ENCODE results near the gene CRYZL1.

DNA sequence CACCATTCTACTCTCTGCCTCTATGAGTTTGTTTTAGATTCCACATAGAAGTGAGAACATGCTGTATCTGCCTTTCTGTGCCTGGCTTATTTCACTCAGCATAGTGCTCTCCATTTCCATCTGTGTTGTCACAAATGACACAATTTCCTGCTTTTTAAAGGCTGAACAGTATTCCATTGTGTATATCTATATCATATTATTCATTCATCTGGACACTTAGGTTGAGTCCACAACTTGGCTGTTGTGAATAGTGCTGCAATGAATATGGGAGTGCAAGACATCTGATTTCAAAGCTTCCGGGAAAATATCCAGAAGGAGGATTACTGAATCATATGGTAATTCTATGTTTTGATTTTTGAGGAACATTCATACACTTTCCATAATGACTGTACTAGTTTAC, 33.0 kb downstream of the CRYZL1 start:
- TF ChIP-seq, protein P1, sequence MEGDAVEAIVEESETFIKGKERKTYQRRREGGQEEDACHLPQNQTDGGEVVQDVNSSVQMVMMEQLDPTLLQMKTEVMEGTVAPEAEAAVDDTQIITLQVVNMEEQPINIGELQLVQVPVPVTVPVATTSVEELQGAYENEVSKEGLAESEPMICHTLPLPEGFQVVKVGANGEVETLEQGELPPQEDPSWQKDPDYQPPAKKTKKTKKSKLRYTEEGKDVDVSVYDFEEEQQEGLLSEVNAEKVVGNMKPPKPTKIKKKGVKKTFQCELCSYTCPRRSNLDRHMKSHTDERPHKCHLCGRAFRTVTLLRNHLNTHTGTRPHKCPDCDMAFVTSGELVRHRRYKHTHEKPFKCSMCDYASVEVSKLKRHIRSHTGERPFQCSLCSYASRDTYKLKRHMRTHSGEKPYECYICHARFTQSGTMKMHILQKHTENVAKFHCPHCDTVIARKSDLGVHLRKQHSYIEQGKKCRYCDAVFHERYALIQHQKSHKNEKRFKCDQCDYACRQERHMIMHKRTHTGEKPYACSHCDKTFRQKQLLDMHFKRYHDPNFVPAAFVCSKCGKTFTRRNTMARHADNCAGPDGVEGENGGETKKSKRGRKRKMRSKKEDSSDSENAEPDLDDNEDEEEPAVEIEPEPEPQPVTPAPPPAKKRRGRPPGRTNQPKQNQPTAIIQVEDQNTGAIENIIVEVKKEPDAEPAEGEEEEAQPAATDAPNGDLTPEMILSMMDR (optimal IDR thresholded peaks at IDR 0.05 in 1 of 3, IDR thresholded peaks at IDR 0.05 in 1 of 3, conservative IDR thresholded peaks at IDR 0.05 in 1 of 3; ENCODE audit: extremely low read depth in 1 of 3, insufficient read depth in 2 of 3, low read length in 3 of 3), result no peak
- TF ChIP-seq EZH2 (IDR thresholded peaks at IDR 0.05; ENCODE audit: low read length), result no peak
